Measurements from ENCODE around the gene CFAP300. TPM values are rescaled to one million over a fixed set of nuclear protein-coding genes. Genes with fewer than 3 reads are reported as not detected.

The CFAP300 gene
- total RNA-seq, 1 donor from 2014 or later = 7.2 TPM

DNA sequence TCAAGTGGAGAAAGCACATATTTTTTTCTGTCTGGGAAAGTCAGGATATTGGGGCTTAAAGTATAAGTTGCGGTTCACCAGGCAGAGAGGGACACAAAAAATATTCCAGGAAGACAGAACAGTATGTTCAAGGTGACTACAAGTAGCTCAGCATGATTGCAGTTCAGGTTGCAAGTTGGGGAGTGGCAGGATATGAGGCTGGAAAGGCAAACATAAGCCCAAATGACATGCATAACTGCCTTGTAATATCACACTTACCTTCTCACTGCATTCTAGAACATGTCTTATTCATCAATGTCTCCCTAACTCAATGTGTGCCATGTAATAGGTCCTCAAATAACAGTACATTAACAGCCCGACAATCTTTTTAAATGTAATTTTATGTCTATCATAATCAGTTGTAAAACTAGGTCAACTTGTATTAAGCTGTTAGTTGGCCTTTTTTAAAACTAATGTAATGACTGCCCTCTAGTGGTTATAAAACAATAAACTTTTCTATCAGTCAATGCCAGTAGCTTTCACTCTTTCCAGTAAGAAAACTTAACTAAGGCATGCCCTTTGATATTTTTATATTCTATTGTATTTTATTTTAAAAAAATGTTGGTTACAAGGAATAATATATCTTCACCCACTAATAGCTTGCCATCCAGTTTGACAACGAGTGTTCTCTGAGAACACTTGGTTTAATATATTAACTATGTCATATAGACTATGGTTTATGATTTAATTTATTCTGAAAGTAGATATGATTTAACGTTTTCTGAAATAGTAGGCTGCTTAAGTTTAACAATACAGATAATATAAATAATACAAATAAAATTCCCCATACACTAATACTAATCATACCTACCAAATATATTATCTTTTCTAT, 39.4 kb upstream of the CFAP300 start:
- peaks cover 12% of the 10 kb centered on the region for H3K4me1 ChIP-seq

DNA sequence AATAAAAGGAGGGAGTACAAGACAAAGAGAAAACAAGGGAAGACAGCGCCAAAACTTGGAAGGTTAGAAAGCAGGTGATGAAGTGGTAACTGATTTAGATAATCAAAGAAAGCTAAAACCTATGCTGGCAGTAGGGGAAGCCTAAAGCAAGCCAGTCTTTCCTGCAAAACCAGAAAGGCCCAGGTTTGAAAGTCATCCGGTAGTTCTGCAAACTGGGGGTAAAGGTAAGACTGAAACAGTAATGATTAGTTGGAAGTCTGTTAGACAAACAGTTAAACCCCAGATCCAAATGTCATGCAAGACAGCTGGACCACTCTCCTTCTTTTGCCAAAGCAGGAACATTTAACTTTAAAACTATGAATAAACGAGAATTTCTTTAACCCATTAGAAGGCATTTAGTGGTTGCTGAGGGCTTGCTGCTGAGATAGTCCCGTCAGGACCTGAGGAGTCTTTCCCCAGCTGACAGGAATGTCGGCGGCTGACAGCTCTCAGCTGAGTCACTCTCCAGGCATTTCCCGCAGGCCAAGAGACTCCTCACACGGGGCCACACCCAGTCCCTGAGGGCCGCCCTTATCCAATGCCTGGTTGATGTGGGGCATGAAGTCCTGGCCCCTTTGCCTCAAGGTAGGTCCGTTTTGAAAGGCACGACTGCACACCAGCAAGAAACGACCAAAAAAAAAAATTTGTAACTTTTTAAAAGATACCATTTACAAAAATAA, 36.3 kb upstream of the CFAP300 start:
- Histone ChIP-seq H3K27ac (no peak overlapping the region), H3K4me1 (peaks cover 12% of the 10 kb centered on the region), H3K9me3 (no peaks in the 10 kb centered on the region), H3K36me3 (no peaks in the 10 kb centered on the region), H3K27me3 (ENCODE audit: low read depth) (no peaks in the 10 kb centered on the region), H3K4me3 (no peak overlapping the region)
- TF ChIP-seq, protein P1, sequence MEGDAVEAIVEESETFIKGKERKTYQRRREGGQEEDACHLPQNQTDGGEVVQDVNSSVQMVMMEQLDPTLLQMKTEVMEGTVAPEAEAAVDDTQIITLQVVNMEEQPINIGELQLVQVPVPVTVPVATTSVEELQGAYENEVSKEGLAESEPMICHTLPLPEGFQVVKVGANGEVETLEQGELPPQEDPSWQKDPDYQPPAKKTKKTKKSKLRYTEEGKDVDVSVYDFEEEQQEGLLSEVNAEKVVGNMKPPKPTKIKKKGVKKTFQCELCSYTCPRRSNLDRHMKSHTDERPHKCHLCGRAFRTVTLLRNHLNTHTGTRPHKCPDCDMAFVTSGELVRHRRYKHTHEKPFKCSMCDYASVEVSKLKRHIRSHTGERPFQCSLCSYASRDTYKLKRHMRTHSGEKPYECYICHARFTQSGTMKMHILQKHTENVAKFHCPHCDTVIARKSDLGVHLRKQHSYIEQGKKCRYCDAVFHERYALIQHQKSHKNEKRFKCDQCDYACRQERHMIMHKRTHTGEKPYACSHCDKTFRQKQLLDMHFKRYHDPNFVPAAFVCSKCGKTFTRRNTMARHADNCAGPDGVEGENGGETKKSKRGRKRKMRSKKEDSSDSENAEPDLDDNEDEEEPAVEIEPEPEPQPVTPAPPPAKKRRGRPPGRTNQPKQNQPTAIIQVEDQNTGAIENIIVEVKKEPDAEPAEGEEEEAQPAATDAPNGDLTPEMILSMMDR (IDR thresholded peaks at IDR 0.05) = no peak
- DNase-seq (peak; percentile 83), ATAC-seq (peak; percentile 89 to 91)
- intact Hi-C loops (cut with DNase I) = no loop called here

More for the DNA sequence above, 39.4 kb upstream of the CFAP300 start:
- peak overlapping the region; percentile 67 for H3K27ac ChIP-seq
- TF ChIP-seq, protein P1 (IDR thresholded peaks at IDR 0.05) = peak; percentile 56
- H3K4me3 ChIP-seq = no peak overlapping the region
- DNase-seq = no peak
- intact Hi-C loops (cut with DNase I) = loop anchor here (5.0 kb wide), 1 partner anchor 141 kb away; no protein-coding TSS in a partner anchor
- no peaks in the 10 kb centered on the region for H3K36me3 ChIP-seq
- ATAC-seq = peak; percentile 88
- no peaks in the 10 kb centered on the region for H3K9me3 ChIP-seq
- no peaks in the 10 kb centered on the region for H3K27me3 ChIP-seq (ENCODE audit: low read depth)

DNA sequence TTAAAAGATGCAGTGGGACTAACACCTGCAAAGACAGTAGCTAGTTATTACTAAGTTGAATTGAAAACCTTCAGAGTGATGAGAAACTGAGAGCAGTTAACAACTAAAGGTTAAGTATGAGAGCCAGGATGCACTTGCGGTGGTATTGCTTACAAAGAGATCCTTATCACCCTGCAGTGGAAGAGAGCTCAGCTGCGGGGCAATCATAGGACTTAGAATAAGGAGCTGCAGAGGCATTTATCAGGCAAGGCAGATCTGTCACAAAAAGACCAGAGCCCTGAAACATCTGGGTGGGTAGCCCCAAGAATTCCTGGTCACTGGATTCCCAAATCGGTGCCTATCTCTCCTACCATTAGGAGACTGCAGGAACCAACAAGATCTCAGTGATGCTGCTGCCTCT, 34.3 kb upstream of the CFAP300 start:
- Histone ChIP-seq H3K4me3 (no peak overlapping the region), H3K36me3 (no peaks in the 10 kb centered on the region), H3K4me1 (peaks cover 12% of the 10 kb centered on the region), H3K9me3 (no peaks in the 10 kb centered on the region), H3K27me3 (ENCODE audit: low read depth) (no peaks in the 10 kb centered on the region), H3K27ac (no peak overlapping the region)
- TF ChIP-seq, protein P1 (IDR thresholded peaks at IDR 0.05) = no peak
- DNase-seq = no peak
- intact Hi-C loops (cut with DNase I) = no loop called here
- ATAC-seq = no peak

DNA sequence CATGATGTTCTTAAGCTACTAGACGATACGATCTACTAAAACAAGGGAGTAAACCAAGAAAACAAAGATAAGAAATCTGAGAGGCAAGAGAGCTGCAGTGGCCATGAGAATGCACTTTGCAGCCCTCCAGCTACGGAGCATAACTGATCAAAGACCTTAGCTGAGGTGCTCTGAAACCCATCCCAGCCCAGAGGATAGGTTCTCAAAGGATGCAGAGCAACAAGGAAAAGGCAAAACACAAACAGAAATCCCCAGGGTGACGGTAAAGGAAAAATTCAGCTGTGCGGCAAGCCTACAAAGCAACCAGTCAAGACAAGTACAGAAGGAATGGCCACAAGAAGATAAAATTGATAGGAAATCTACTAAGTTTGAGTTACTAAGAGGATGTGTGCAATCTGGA, 32.5 kb upstream of the CFAP300 start:
- peaks cover 12% of the 10 kb centered on the region for H3K4me1 ChIP-seq
- no peak overlapping the region for H3K4me3 ChIP-seq
- H3K27me3 ChIP-seq (ENCODE audit: low read depth) = no peaks in the 10 kb centered on the region
- no peaks in the 10 kb centered on the region for H3K9me3 ChIP-seq
- TF ChIP-seq, protein P1 (IDR thresholded peaks at IDR 0.05) = no peak
- DNase-seq = no peak
- no peak for ATAC-seq
- no peak overlapping the region for H3K27ac ChIP-seq
- intact Hi-C loops (cut with DNase I) = no loop called here
- H3K36me3 ChIP-seq = no peaks in the 10 kb centered on the region

DNA sequence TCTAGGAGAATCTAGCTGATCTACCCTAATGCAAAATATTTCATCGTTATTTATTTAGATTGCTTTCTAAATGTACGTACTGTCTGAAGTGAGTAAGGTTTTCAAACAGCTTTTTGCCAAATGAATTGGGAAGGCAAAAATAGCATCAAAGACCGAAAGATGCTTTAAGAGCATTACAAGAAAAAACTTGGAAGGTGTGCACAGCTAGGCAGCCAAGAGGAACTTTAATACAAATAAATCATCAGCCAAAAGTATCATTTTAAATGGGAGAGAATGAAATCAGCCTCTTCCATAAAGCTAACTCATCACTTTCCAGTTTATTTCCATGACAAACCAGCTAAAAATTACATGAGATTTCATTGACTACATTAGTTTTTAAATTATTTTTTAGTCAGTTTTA, 30.2 kb upstream of the CFAP300 start:
- no peak overlapping the region for H3K27ac ChIP-seq
- DNase-seq (no peak), ATAC-seq (no peak)
- H3K4me1 ChIP-seq = no peaks in the 10 kb centered on the region
- TF ChIP-seq, protein P1 (IDR thresholded peaks at IDR 0.05) = no peak
- intact Hi-C loops (cut with DNase I) = no loop called here
- no peak overlapping the region for H3K4me3 ChIP-seq
- H3K36me3 ChIP-seq = no peaks in the 10 kb centered on the region
- no peaks in the 10 kb centered on the region for H3K27me3 ChIP-seq (ENCODE audit: low read depth)
- H3K9me3 ChIP-seq = no peaks in the 10 kb centered on the region

Measured in lower lobe of right lung (tissue), 2 donors.